ENCODE measurements around the gene MOCOS. TPM values are rescaled to one million over a fixed set of nuclear protein-coding genes. Genes with fewer than 3 reads are reported as not detected.
"Not testable (repeated sequence)": the region's sequence is repeated elsewhere in the genome, so short reads cannot be mapped to it uniquely, and the experiment has no call there.

The MOCOS gene
- total RNA-seq, 1 experiment from 2014 or later: 3.0 TPM

DNA sequence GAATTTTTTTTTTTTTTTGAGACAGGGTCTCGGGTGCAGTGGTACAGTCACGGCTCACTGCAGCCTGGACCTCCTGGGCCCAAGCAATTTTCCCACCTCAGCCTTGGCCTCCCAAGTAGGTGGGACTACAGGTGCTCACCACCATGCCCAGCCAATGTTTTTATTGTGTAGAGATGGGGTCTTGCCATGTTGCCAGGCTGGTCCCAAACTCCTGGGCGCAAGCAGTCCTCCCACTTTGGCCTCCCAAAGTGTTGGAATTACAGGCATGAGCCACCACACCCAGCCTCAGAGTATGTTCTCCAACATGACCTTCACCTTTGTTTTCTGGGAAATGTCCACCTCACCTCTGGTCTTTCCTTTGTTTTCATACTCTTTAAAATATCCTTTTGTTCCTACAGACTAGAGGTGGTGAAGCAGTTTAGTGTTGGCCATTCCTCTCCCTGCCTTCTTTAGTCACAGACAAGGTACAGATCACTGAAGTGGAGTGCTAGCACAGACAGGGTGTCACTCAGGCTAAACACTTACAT lies 19.5 kb upstream of the MOCOS start:
- intact Hi-C loops (cut with micrococcal nuclease; ENCODE audit: unreplicated experiment): no loop called here
- CTCF ChIA-PET: interaction anchor here (0.7 kb wide), 1 partner anchor 39 kb away, joined by 3 read pairs; no protein-coding TSS in a partner anchor

DNA sequence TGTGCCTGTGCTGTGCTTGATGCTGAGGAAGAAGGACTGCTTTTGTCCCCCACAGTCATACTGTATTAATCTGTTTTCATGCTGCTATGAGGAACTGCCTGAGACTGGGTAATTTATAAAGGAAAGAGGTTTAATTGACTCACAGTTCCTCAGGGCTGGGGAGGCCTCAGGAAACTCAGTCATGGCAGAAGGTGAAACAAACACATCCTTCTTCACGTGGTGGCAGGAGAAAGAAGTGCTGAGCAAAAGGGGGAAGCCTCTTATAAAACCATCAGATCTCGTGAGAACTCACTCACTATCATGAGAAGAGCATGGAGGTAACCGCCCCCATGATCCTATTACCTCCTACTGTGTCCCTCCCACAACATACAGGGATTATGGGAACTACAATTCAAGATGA lies 19.0 kb upstream of the MOCOS start:
- H3K27ac ChIP-seq (ENCODE audit: low read length); DNase-seq (ENCODE audit: low read depth, low spot score); BruUV-seq (replicated peaks); H3K27me3 ChIP-seq (ENCODE audit: control insufficient read depth, insufficient read depth, low read length); in situ Hi-C loops (cut with HindIII; ENCODE audit: low pct_unique_long_range_greater_than_20kb, low sequenced_read_pairs); H3K9me3 ChIP-seq (ENCODE audit: control insufficient read depth, insufficient read depth, low read depth, low read length); intact Hi-C loops (cut with micrococcal nuclease; ENCODE audit: unreplicated experiment); H3K4me3 ChIP-seq (ENCODE audit: low read depth in 2 of 2, low read length in 2 of 2); CTCF ChIA-PET; H3K4me1 ChIP-seq (ENCODE audit: control insufficient read depth, insufficient read depth, low read length); ATAC-seq; POLR2A ChIA-PET: not testable (repeated sequence)
- peaks cover 13% of the 10 kb centered on the region; the same call in 1 of the 2 replicates for H3K36me3 ChIP-seq (ENCODE audit: control insufficient read depth, insufficient read depth, low read length)

More for the DNA sequence above, 19.5 kb upstream of the MOCOS start:
- no peaks in the 10 kb centered on the region for H3K27me3 ChIP-seq (ENCODE audit: control insufficient read depth, insufficient read depth, low read length)
- H3K27ac ChIP-seq (ENCODE audit: low read length): no peak overlapping the region
- DNase-seq (ENCODE audit: low read depth, low spot score): no peak
- no peak for TF ChIP-seq POLR2AphosphoS5 (IDR thresholded peaks at IDR 0.05; ENCODE audit: low read depth, low read length)
- TF ChIP-seq, protein P1, sequence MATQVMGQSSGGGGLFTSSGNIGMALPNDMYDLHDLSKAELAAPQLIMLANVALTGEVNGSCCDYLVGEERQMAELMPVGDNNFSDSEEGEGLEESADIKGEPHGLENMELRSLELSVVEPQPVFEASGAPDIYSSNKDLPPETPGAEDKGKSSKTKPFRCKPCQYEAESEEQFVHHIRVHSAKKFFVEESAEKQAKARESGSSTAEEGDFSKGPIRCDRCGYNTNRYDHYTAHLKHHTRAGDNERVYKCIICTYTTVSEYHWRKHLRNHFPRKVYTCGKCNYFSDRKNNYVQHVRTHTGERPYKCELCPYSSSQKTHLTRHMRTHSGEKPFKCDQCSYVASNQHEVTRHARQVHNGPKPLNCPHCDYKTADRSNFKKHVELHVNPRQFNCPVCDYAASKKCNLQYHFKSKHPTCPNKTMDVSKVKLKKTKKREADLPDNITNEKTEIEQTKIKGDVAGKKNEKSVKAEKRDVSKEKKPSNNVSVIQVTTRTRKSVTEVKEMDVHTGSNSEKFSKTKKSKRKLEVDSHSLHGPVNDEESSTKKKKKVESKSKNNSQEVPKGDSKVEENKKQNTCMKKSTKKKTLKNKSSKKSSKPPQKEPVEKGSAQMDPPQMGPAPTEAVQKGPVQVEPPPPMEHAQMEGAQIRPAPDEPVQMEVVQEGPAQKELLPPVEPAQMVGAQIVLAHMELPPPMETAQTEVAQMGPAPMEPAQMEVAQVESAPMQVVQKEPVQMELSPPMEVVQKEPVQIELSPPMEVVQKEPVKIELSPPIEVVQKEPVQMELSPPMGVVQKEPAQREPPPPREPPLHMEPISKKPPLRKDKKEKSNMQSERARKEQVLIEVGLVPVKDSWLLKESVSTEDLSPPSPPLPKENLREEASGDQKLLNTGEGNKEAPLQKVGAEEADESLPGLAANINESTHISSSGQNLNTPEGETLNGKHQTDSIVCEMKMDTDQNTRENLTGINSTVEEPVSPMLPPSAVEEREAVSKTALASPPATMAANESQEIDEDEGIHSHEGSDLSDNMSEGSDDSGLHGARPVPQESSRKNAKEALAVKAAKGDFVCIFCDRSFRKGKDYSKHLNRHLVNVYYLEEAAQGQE (IDR thresholded peaks at IDR 0.05; ENCODE audit: insufficient read depth in 1 of 2, low read depth in 2 of 2, low read length in 1 of 2): no peak
- TF ChIP-seq, protein P2, sequence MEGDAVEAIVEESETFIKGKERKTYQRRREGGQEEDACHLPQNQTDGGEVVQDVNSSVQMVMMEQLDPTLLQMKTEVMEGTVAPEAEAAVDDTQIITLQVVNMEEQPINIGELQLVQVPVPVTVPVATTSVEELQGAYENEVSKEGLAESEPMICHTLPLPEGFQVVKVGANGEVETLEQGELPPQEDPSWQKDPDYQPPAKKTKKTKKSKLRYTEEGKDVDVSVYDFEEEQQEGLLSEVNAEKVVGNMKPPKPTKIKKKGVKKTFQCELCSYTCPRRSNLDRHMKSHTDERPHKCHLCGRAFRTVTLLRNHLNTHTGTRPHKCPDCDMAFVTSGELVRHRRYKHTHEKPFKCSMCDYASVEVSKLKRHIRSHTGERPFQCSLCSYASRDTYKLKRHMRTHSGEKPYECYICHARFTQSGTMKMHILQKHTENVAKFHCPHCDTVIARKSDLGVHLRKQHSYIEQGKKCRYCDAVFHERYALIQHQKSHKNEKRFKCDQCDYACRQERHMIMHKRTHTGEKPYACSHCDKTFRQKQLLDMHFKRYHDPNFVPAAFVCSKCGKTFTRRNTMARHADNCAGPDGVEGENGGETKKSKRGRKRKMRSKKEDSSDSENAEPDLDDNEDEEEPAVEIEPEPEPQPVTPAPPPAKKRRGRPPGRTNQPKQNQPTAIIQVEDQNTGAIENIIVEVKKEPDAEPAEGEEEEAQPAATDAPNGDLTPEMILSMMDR (IDR thresholded peaks at IDR 0.05): no peak
- TF ChIP-seq SIN3A (IDR thresholded peaks at IDR 0.05; ENCODE audit: borderline replicate concordance, insufficient read depth, low read depth, low read length): no peak
- TF ChIP-seq TCF7L2 (IDR thresholded peaks at IDR 0.05; ENCODE audit: low read depth, low read length): no peak
- no peaks in the 10 kb centered on the region for H3K4me1 ChIP-seq (ENCODE audit: control insufficient read depth, insufficient read depth, low read length)
- H3K4me3 ChIP-seq (ENCODE audit: low read depth in 2 of 2, low read length in 2 of 2): no peak overlapping the region
- in situ Hi-C loops (cut with HindIII; ENCODE audit: low pct_unique_long_range_greater_than_20kb, low sequenced_read_pairs): no loop called here
- BruUV-seq (replicated peaks): no TSS peak
- ATAC-seq: no peak
- POLR2A ChIA-PET: no interaction called here
- peaks cover 15% of the 10 kb centered on the region; the same call in 1 of the 2 replicates for H3K36me3 ChIP-seq (ENCODE audit: control insufficient read depth, insufficient read depth, low read length)
- no peaks in the 10 kb centered on the region for H3K9me3 ChIP-seq (ENCODE audit: control insufficient read depth, insufficient read depth, low read depth, low read length)

- ChIA-PET CTCF (no interaction called here), POLR2A (no interaction called here)
- BruUV-seq (replicated peaks): no TSS peak
- Histone ChIP-seq H3K4me3 (ENCODE audit: low read depth in 2 of 2, low read length in 2 of 2) (no peak overlapping the region), H3K27me3 (ENCODE audit: control insufficient read depth, insufficient read depth, low read length) (no peaks in the 10 kb centered on the region), H3K9me3 (ENCODE audit: control insufficient read depth, insufficient read depth, low read depth, low read length) (no peaks in the 10 kb centered on the region), H3K27ac (ENCODE audit: low read length) (no peak overlapping the region), H3K4me1 (ENCODE audit: control insufficient read depth, insufficient read depth, low read length) (no peaks in the 10 kb centered on the region), H3K36me3 (ENCODE audit: control insufficient read depth, insufficient read depth, low read length) (peaks cover 11% of the 10 kb centered on the region; the same call in 1 of the 2 replicates)
- in situ Hi-C loops (cut with HindIII; ENCODE audit: low pct_unique_long_range_greater_than_20kb, low sequenced_read_pairs): no loop called here
- ATAC-seq: no peak
- no peak for DNase-seq (ENCODE audit: low read depth, low spot score)
- intact Hi-C loops (cut with micrococcal nuclease; ENCODE audit: unreplicated experiment): no loop called here
- TF ChIP-seq SIN3A (IDR thresholded peaks at IDR 0.05; ENCODE audit: borderline replicate concordance, insufficient read depth, low read depth, low read length): no peak
- TF ChIP-seq, protein P2 (IDR thresholded peaks at IDR 0.05): no peak
- TF ChIP-seq, protein P1 (IDR thresholded peaks at IDR 0.05; ENCODE audit: insufficient read depth in 1 of 2, low read depth in 2 of 2, low read length in 1 of 2): no peak
- no peak for TF ChIP-seq POLR2AphosphoS5 (IDR thresholded peaks at IDR 0.05; ENCODE audit: low read depth, low read length)
- TF ChIP-seq TCF7L2 (IDR thresholded peaks at IDR 0.05; ENCODE audit: low read depth, low read length): no peak
Measured at GRCh38 chr18:36169938-36170337, 17.4 kb upstream of the MOCOS start.
